OCI-LY3 (cell line): Measurements from ENCODE around the gene POLR2H.

Source experiments
- CTCF ChIP-seq: fragments of 200-600, 300-600 bp; sonication (generic); IDR thresholded peaks from 2 replicates; pipeline ENCODE4 v1.5.1; 2014; ENCODE audit warnings: antibody characterized with exemption, low read length, low read depth
- EZH2phosphoT487 ChIP-seq: fragments of 200-600 bp; shearing (Covaris generic); IDR thresholded peaks from 2 replicates; pipeline ENCODE4 v1.6.1; 2018; ENCODE audit warnings: antibody characterized with exemption, mixed run types, low read depth

DNA sequence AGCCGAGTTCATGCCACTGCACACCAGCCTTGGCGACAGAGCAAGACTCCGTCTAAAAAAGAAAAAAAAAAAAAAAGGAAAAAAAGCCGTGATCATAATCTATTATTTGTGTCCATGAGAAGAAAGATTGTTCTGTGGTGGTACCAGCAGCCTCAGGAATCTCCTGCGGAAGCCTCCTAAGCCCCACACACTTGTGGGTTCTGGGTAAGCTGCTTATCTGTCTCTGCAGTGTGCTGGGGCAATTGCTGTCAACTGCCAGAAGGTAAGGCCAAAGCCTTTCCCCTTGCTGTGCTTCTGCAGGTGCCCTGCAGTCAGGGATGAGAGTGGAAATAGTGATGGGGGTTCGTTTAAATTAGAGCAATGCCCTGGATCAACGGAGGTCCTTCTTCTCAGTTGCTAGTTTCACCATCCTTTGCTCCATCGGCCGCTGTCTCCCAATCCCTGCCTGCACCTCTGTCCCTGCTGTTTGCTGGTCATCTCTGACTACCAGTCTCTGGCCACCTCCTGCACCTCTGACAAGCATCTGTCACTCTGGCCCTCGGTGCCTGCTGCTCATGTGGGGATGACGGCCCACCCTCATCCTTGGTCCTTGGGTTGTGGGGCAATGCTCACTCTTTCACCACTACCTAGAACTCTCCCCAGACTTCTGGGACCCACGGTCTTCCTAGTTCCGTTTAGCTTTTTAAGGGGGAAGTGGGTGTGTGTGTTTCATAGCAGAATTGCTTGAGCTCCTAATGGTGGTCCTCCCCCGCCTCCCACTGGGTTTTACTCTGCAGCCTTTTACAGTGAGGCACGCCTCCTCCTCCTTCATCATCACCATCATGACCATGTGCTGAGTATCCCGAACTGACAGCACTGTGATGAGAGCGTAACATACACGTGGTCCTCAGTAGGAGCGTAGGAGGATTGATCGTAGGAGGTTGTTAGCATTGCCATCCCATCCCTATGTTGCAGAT, 43.8 kb downstream of the POLR2H start:
- TF ChIP-seq CTCF (no peak), EZH2phosphoT487 (no peak)
